GM23338 (cell line): ENCODE data around the gene GRID1. TPM values are rescaled to one million over a fixed set of nuclear protein-coding genes. Genes with fewer than 3 reads are reported as not detected.

Experiments
- ATAC-seq: fragments of 200-7000 bp; cut with Tn5 transposase; 3 replicates; pipeline ENCODE4 v1.9.1; 2020
- DNase-seq: peaks from one replicate; pipeline ENCODE4 v3.0.0-alpha.2; 2015; ENCODE audit warnings: low spot score
- H2AFZ ChIP-seq: fragments of 200-600 bp; sonication (generic); 2 replicates; pipeline ENCODE4 v1.8.0; 2016; ENCODE audit warnings: antibody characterized with exemption, mild to moderate bottlenecking, moderate library complexity
- H3F3A ChIP-seq: fragments of 200-600 bp; sonication (generic); replicated peaks from 2 replicates; pipeline ENCODE4 v1.8.0; 2017; ENCODE audit warnings: antibody characterized with exemption, mixed run types, low read depth
- H3K27ac ChIP-seq: fragments of 200-600 bp; sonication (generic); 2 replicates; pipeline ENCODE4 v1.6.1; 2016; ENCODE audit warnings: low read depth
- H3K27me3 ChIP-seq: fragments of 200-600 bp; sonication (generic); 2 replicates; pipeline ENCODE4 v1.8.0; 2016; ENCODE audit warnings: mild to moderate bottlenecking, mixed run types, moderate library complexity; ENCODE audit not compliant: insufficient read depth
- H3K36me3 ChIP-seq: fragments of 200-600 bp; sonication (generic); 2 replicates; pipeline ENCODE4 v1.8.0; 2016; ENCODE audit warnings: mild to moderate bottlenecking; ENCODE audit not compliant: insufficient read depth
- H3K4me1 ChIP-seq: fragments of 200-600 bp; sonication (generic); 2 replicates; pipeline ENCODE4 v1.8.0; 2016; ENCODE audit warnings: mild to moderate bottlenecking, moderate library complexity; ENCODE audit not compliant: insufficient read depth
- H3K4me2 ChIP-seq: fragments of 200-600 bp; sonication (generic); 2 replicates; pipeline ENCODE4 v1.7.1; 2017; ENCODE audit warnings: mixed run types
- H3K4me3 ChIP-seq: fragments of 200-600 bp; sonication (generic); 2 replicates; pipeline ENCODE4 v1.6.1; 2016; ENCODE audit warnings: mixed run types
- H3K79me2 ChIP-seq: fragments of 200-600 bp; sonication (generic); replicated peaks from 2 replicates; pipeline ENCODE4 v1.8.0; 2017; ENCODE audit warnings: mild to moderate bottlenecking; ENCODE audit not compliant: insufficient read depth
- H3K9me2 ChIP-seq: fragments of 200-600 bp; sonication (generic); 2 replicates; pipeline ENCODE4 v1.8.0; 2017; ENCODE audit not compliant: insufficient read depth
- H4K20me1 ChIP-seq: fragments of 200-600 bp; sonication (generic); replicated peaks from 2 replicates; pipeline ENCODE4 v1.8.0; 2017; ENCODE audit warnings: mild to moderate bottlenecking; ENCODE audit not compliant: insufficient read depth
- H3K27ac Mint-ChIP-seq: 2 replicates; pipeline ENCODE4 v1.8.0; 2020; ENCODE audit warnings: inconsistent platforms, mild to moderate bottlenecking, moderate library complexity, mixed read lengths
- H3K27me3 Mint-ChIP-seq: 3 replicates; pipeline ENCODE4 v1.8.0; 2022; ENCODE audit warnings: low read depth, mild to moderate bottlenecking, moderate library complexity, mixed read lengths, inconsistent platforms; ENCODE audit not compliant: insufficient read depth, poor library complexity
- H3K36me3 Mint-ChIP-seq: 3 replicates; pipeline ENCODE4 v1.8.0; 2021; ENCODE audit warnings: low read depth, mild to moderate bottlenecking, inconsistent platforms, moderate library complexity, mixed read lengths
- H3K4me1 Mint-ChIP-seq: 3 replicates; pipeline ENCODE4 v1.8.0; 2020; ENCODE audit warnings: mild to moderate bottlenecking, inconsistent platforms, mixed read lengths
- H3K4me3 Mint-ChIP-seq: 3 replicates; pipeline ENCODE4 v1.8.0; 2021; ENCODE audit warnings: moderate library complexity, mild to moderate bottlenecking, inconsistent platforms, mixed read lengths
- H3K9me3 Mint-ChIP-seq: 3 replicates; pipeline ENCODE4 v1.8.0; 2020; ENCODE audit warnings: moderate library complexity, mild to moderate bottlenecking, inconsistent platforms, mixed read lengths
- CREB1 ChIP-seq: fragments of 250-450 bp; sonication (Bioruptor Pico); IDR thresholded peaks from 2 replicates; pipeline ENCODE4 v1.5.0; 2020; ENCODE audit warnings: low read depth, mild to moderate bottlenecking, moderate library complexity
- ETS1 ChIP-seq: IDR thresholded peaks from 2 replicates; pipeline ENCODE4 v1.6.1; 2016; ENCODE audit warnings: antibody characterized with exemption
- EZH2 ChIP-seq: fragments of 200-600 bp; sonication (generic); IDR thresholded peaks from one replicate; pipeline ENCODE4 v1.8.0; 2017; ENCODE audit warnings: antibody characterized with exemption, mild to moderate bottlenecking, low read depth; ENCODE audit not compliant: unreplicated experiment
- EZH2phosphoT487 ChIP-seq: fragments of 200-600 bp; sonication (generic); IDR thresholded peaks from one replicate; pipeline ENCODE4 v1.8.1; 2018; ENCODE audit warnings: antibody characterized with exemption; ENCODE audit not compliant: unreplicated experiment
- NANOG ChIP-seq: IDR thresholded peaks from 2 replicates; pipeline ENCODE4 v1.6.1; 2016; ENCODE audit warnings: antibody characterized with exemption, borderline replicate concordance
- POLR2AphosphoS5 ChIP-seq: IDR thresholded peaks from 2 replicates; pipeline ENCODE4 v1.6.1; 2016; ENCODE audit warnings: antibody characterized with exemption, low read depth
- REST ChIP-seq: IDR thresholded peaks from one replicate; pipeline ENCODE4 v1.6.1; 2018; ENCODE audit warnings: antibody characterized with exemption; ENCODE audit not compliant: unreplicated experiment
- STAT1 ChIP-seq: IDR thresholded peaks from one replicate; pipeline ENCODE4 v1.6.1; 2016; ENCODE audit warnings: antibody characterized with exemption; ENCODE audit not compliant: unreplicated experiment
- ZNF114 ChIP-seq: fragments of 250-450 bp; sonication (Bioruptor Pico); IDR thresholded peaks from 2 replicates; pipeline ENCODE4 v1.5.0; 2020; ENCODE audit warnings: mild to moderate bottlenecking, moderate library complexity
- ZNF331 ChIP-seq: fragments of 250-450 bp; sonication (Bioruptor Pico); IDR thresholded peaks from 2 replicates; pipeline ENCODE4 v1.5.0; 2020; ENCODE audit warnings: low read depth, mild to moderate bottlenecking, moderate library complexity
- polyA plus RNA-seq: library from polyadenylated mRNA; unstranded; fragments of >200 nt; fragmentation: Nextera tagmentation; extraction: Ambion mirVana; gene quantifications from 2 replicates; pipeline ENCODE4 v1.2.1, GENCODE V29; 2016
- total RNA-seq: library from RNA; depleted of rRNA; stranded (reverse); fragments of >200 nt; shearing (Covaris generic); gene quantifications from 2 replicates; pipeline ENCODE4 v1.2.3, GENCODE V29; 2014
- TF ChIP-seq, protein P1 (sequence below), 2 experiments: fragments of 200-600 bp in 1 of 2; sonication (generic) in 1 of 2; conservative IDR thresholded peaks; 2 replicates each; pipeline versions ENCODE4 v1.5.1 to v1.6.1; 2016 to 2017; ENCODE audit warnings: antibody characterized with exemption in 2 of 2, low read depth in 2 of 2, mild to moderate bottlenecking in 2 of 2, moderate library complexity in 1 of 2

GRID1 gene
- total and polyA plus RNA-seq, 2 experiments from 2014 or later: 0.14 to 0.15 TPM

DNA sequence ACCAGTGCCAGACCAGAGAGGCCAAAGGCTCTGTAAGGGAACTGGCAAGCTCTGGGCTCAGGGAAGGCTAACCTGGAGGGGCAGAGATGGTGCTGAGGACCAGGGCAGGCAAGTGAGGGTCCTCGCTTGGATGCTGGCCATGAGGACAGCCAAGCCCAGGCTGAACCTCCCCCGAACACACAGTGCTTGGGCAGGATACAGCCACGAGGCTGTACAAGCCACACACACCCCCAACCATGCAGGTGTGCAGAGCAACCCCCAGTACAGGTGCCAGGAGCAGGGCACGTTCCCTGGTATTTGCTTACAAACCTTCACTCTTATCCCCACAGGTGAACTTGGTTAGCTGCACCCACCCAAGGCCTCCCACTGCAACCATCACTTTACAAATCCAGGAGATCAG is 185.7 kb downstream of the GRID1 start:
- no peak overlapping the region for H3K4me3 ChIP-seq
- H3K79me2 ChIP-seq: no peaks in the 10 kb centered on the region
- no peak overlapping the region for H3K27ac ChIP-seq
- no peak overlapping the region for H3K4me3 Mint-ChIP-seq
- no peaks in the 10 kb centered on the region for H3K27me3 Mint-ChIP-seq
- DNase-seq (no peak), ATAC-seq (no peak)
- H3K4me1 Mint-ChIP-seq: no peaks in the 10 kb centered on the region
- H3K27me3 ChIP-seq: no peaks in the 10 kb centered on the region
- TF ChIP-seq CREB1 (CRISPR knock-in tag) (no peak), ETS1 (no peak), EZH2 (no peak)
- no peaks in the 10 kb centered on the region for H3K9me2 ChIP-seq
- no peaks in the 10 kb centered on the region for H3K36me3 ChIP-seq
- no peak overlapping the region for H3K27ac Mint-ChIP-seq
- H4K20me1 ChIP-seq: no peaks in the 10 kb centered on the region
- H2AFZ ChIP-seq: no peak overlapping the region
- no peak overlapping the region for H3K4me2 ChIP-seq
- H3K4me1 ChIP-seq: no peaks in the 10 kb centered on the region
- no peaks in the 10 kb centered on the region for H3K9me3 Mint-ChIP-seq
- no peaks in the 10 kb centered on the region for H3K36me3 Mint-ChIP-seq
- no peaks in the 10 kb centered on the region for H3F3A ChIP-seq

GRCh38 chr10:86179961-86180360 is 186.6 kb downstream of the GRID1 start:
- no peak for DNase-seq
- no peaks in the 10 kb centered on the region for H3K4me1 Mint-ChIP-seq
- no peak for TF ChIP-seq EZH2
- no peak for TF ChIP-seq REST
- TF ChIP-seq STAT1: no peak
- TF ChIP-seq EZH2phosphoT487: no peak
- TF ChIP-seq ZNF331 (CRISPR knock-in tag): no peak
- TF ChIP-seq ETS1: no peak
- no peak for TF ChIP-seq POLR2AphosphoS5
- no peak for TF ChIP-seq CREB1 (CRISPR knock-in tag)
- TF ChIP-seq ZNF114 (CRISPR knock-in tag): no peak
- TF ChIP-seq, protein P1, sequence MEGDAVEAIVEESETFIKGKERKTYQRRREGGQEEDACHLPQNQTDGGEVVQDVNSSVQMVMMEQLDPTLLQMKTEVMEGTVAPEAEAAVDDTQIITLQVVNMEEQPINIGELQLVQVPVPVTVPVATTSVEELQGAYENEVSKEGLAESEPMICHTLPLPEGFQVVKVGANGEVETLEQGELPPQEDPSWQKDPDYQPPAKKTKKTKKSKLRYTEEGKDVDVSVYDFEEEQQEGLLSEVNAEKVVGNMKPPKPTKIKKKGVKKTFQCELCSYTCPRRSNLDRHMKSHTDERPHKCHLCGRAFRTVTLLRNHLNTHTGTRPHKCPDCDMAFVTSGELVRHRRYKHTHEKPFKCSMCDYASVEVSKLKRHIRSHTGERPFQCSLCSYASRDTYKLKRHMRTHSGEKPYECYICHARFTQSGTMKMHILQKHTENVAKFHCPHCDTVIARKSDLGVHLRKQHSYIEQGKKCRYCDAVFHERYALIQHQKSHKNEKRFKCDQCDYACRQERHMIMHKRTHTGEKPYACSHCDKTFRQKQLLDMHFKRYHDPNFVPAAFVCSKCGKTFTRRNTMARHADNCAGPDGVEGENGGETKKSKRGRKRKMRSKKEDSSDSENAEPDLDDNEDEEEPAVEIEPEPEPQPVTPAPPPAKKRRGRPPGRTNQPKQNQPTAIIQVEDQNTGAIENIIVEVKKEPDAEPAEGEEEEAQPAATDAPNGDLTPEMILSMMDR (conservative IDR thresholded peaks at IDR 0.05; ENCODE audit: low read depth in 2 of 2): no peak
- TF ChIP-seq NANOG: no peak

More at GRCh38 chr10:86179961-86180360, 186.6 kb downstream of the GRID1 start:
- no peaks in the 10 kb centered on the region for H3K36me3 ChIP-seq
- Mint-ChIP-seq H3K27ac (no peak overlapping the region), H3K9me3 (no peaks in the 10 kb centered on the region), H3K27me3 (no peaks in the 10 kb centered on the region), H3K36me3 (no peaks in the 10 kb centered on the region), H3K4me3 (no peak overlapping the region)
- H2AFZ ChIP-seq: no peak overlapping the region
- no peak overlapping the region for H3K27ac ChIP-seq
- H3K9me2 ChIP-seq: no peaks in the 10 kb centered on the region
- no peaks in the 10 kb centered on the region for H3F3A ChIP-seq
- no peak overlapping the region for H3K4me2 ChIP-seq
- H3K79me2 ChIP-seq: no peaks in the 10 kb centered on the region
- H3K4me1 ChIP-seq: no peaks in the 10 kb centered on the region
- no peaks in the 10 kb centered on the region for H3K27me3 ChIP-seq
- no peaks in the 10 kb centered on the region for H4K20me1 ChIP-seq
- no peak for ATAC-seq
- H3K4me3 ChIP-seq: no peak overlapping the region
